Caki2 (cell line): ENCODE measurements around the gene RTL5. TPM values are rescaled to one million over a fixed set of nuclear protein-coding genes. Genes with fewer than 3 reads are reported as not detected.
A peak's percentile ranks its signal among the peaks of the same experiment; 100 is the strongest.
"Not testable (repeated sequence)": the region's sequence is repeated elsewhere in the genome, so short reads cannot be mapped to it uniquely, and the experiment has no call there.

Source experiments
- DNase-seq: peaks from one replicate; pipeline ENCODE4 v3.0.0-alpha.2; 2015; ENCODE audit warnings: low read depth
- in situ Hi-C: cut with HindIII; loops from 2 replicates; pipeline ENCODE4 v1.10.0; 2016; ENCODE audit warnings: low sequenced_read_pairs, low pct_unique_long_range_greater_than_20kb, mixed read lengths
- total RNA-seq: library from RNA; depleted of rRNA; stranded (reverse); fragments of >200 nt; shearing (Covaris generic); gene quantifications from 2 replicates; pipeline ENCODE4 v1.2.3, GENCODE V29; 2014; ENCODE audit warnings: low replicate concordance; rRNA removed

The RTL5 gene
- 0.27 and 0.90 TPM in 2 replicates for total RNA-seq

DNA sequence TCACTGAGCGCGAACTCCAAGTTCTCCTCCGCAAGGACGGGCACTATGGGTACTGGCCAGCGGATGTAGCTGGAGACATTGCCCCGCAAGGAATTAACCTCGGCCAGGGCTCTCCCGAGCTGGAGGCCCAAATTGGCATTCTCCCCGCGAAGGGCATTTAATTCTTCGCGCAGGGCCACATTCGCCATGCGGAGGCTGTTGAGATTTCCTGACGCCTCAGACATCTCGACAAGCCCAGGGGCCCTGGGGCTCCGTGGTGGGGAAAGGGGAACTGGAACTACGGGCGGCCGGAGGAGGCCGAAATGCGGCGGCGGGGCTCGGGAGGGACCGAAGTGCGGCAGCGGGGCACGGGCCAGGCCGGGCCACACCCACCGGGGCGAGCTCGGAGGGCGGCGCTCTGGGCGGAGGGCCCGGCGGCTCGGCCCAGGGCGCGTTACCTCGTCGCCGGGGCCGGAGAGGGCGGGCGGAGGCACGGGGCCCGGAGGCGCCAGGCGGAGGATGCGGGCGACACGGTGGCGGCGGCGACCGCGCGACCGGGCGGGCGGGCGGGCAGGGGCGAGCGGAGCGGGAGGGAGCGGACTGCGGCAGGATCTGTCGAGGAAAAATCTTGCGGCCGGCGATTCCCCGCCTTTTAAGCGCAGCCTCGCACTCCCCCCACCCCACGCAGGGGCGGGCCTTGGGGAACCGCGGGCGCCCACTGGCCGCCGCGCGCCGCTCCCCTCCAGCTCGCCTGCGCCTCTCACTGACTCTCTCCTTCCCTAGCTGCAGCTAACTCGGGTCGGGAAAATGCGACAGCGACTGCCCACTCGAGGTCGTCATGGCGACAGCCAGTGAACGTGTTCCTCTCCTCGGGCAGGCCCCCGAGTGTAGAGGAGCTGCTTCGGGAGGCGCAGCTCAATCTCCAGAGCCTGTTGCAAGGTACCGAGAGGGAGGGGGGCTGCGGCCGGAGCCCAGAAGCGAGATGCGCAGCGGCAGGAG lies at the start of gene RTL5:
Gene RTL5, minus strand, starts transcription at position 599 of the 978 bp plus-strand sequence.
- DNase-seq = peak; percentile 90
- in situ Hi-C loops = no loop called here

DNA sequence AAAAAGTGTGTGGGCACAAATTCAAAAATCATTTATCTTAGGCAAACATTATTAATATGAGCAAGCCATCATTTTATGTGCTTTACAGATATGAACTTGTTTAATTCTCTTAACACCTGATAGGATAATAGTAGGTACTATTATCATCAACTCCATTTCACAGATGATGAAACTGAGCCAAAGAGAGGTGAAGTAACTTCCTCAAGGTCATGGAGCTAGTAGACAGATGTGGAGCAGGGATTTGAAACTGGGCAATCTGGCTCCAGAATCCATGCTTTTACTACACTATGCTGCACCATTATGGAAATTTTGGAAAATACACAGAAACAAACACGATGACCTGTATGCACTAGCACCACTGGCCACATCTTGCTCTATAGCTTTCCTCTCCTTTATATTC lies 48.8 kb upstream of the RTL5 start:
- in situ Hi-C loops = no loop called here
- peak; percentile 0 for DNase-seq

DNA sequence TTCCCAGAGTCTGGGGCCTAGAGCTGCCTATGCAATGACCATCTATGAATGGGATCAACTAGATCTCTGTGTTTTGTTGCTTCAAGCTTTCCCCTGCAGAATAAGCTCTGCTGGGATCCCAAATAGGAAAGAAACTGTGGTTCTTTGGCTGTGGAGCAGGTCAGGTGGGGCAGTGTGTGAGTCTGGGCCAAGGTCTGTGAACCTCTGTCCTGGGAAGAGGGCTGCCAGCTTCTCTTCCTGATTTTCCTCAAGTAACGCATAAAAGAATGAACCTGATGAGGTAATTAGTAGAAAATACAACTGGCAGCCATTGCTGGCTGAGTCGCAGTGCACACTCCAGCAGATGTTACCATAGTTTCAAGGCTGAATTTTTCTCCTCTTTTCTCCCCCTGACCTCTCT lies 45.3 kb upstream of the RTL5 start:
- in situ Hi-C loops = no loop called here
- no peak for DNase-seq

DNA sequence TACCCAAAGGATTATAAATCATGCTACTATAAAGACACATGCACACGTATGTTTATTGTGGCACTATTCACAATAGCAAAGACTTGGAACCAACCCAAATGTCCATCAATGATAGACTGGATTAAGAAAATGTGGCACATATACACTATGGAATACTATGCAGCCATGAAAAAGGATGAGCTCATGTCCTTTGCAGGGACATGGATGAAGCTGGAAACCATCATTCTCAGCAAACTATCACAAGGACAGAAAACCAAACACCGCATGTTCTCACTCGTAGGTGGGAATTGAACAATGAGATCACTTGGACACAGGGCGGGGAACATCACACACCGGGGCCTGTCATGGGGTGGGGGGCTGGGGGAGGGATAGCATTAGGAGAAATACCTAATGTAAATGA lies 44.6 kb upstream of the RTL5 start:
- DNase-seq, in situ Hi-C loops: not testable (repeated sequence)

DNA sequence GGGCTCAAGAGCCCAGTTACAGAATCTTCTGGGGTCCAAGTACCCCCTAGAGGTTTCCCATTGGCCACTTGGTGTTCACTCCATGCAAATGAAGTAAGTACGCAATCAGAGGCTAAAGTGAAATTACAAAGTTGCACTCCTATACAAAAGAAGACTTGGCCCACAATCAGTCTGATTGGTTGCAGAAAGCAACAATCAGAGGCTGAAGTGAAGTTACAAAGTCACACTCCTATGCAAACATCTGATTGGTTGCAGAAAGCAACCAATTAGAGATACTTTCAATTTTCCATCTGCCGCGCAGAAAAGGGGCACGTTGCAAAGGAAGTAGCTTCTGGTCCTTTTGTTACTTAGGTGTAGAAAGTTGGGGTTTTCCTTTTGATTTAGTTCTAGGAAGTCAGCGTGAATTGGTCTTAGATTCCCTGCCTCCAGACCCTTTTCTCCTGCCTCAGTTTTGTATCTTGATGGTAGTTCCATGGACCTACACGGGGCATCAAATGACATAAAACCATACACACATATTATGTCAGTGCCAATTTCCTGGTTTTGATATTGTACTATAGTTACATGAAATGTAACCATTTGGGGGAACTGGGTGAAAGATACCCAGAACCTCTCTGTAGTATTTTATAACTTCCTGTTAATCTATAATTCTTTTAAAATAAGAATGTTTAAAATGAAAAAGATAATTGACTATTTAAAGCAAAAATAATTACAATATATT lies 37.5 kb upstream of the RTL5 start:
- in situ Hi-C loops = no loop called here
- no peak for DNase-seq

DNA sequence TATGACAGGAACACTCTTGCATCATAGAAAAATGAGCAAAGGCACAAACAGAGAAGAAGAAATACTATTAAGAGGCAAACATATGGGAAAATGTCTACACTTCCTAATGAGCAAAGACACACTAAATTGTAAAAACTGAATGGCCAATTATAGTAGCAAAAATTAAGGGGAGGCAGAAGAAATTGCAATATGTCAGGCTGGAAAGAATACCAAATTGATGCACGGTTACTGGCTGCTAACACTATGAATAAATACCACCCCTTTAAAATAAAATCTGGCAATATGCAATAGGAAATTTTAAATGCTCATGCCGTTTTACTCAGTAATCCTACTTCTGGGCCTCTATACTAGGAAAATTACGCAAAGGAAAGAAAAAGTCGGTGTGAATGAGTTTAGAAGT lies 33.8 kb upstream of the RTL5 start:
- in situ Hi-C loops = no loop called here

DNA sequence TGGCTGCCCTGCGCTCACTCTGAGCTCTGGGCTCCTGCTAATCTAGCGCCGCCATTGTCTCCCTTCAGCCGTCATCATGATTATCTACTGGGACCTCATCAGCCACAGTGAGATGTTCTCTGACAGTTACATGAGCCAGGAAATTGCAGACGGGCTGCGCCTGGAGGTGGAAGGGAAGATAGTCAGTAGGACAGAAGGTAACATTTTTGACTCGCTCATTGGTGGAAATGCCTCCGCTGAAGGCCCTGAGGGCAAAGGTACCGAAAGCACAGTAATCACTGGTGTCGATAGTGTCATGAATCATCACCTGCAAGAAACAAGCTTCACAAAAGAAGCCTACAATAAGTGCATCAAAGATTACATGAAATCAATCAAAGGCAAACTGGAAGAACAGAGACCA lies 28.1 kb upstream of the RTL5 start:
- no peak for DNase-seq
- in situ Hi-C loops = no loop called here

More for the DNA sequence above, 33.8 kb upstream of the RTL5 start:
- DNase-seq = no peak

DNA sequence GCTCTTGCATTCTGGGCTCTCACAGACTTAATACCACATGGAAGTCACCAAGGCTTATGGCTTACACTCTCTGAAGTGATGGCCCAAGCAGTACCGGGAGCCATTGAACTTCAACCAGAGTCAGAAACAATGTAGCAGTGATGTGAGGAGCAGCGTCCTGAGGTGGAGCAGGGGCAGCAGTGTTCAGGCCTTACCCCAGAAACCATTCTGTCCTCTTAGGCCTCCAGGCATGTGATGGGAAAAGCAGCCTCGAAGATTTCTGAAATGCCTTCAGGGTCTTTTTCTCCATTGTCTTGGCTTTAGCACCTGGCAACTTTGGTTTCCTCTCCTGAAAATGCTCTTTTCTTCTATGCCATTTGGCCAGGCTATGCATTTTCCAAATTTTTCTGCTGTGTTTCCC lies 27.1 kb upstream of the RTL5 start:
- no peak for DNase-seq

DNA sequence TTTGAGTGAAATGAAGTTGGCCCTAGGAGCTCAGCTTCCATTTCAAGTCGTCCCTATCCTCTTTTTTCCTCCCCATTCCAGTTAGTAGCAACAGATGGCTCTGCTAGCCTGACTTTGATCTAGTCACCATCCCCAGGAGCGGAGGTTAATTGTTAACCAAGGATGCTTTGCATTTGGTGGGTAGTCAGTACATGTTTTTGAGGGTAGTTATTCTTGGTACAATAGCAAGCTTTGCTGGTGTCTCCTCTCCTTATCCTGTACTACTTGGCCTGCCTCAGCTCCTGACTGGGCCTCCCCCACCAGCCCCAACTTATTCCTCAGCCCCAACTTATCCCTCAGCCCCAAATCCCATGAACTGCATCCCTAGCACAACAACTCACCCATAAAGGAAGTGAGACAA lies 14.8 kb upstream of the RTL5 start:
- in situ Hi-C loops = no loop called here
- DNase-seq = no peak

More for the DNA sequence above, 27.1 kb upstream of the RTL5 start:
- in situ Hi-C loops = no loop called here

DNA sequence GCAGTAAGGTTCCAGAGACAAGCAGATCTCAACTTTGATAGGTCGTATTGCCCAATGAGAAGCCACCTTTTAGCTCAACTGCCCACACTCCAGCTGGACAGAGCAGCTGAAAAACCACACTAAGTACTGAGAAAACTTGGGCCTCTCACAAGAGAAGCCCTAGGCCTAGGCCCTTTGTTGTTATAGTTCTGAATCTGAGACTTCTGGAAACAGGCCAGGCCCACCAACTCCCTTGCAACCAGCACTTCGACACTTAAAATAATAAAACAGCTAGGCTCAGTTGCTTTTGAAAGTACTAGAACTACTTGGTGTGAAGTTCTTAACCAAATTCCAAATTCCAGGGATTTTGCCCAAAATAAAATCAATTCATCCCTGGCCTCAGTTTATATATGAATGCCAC lies 13.5 kb upstream of the RTL5 start:
- in situ Hi-C loops = no loop called here
- DNase-seq = no peak

DNA sequence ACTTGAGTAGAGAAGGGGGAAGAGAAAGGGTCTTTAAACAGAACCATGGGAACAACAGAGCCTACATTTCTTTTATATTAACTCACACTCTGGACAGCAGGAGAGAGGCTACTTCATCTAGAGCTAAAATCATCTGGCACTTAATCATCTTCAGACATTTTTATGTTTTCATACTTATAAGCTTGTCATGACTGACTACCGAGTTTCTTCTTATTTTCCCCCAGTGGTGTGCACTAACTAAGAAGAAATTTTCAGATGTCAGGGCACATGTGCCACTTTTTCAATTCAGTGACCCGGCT lies 11.8 kb upstream of the RTL5 start:
- in situ Hi-C loops = no loop called here
- DNase-seq = no peak

DNA sequence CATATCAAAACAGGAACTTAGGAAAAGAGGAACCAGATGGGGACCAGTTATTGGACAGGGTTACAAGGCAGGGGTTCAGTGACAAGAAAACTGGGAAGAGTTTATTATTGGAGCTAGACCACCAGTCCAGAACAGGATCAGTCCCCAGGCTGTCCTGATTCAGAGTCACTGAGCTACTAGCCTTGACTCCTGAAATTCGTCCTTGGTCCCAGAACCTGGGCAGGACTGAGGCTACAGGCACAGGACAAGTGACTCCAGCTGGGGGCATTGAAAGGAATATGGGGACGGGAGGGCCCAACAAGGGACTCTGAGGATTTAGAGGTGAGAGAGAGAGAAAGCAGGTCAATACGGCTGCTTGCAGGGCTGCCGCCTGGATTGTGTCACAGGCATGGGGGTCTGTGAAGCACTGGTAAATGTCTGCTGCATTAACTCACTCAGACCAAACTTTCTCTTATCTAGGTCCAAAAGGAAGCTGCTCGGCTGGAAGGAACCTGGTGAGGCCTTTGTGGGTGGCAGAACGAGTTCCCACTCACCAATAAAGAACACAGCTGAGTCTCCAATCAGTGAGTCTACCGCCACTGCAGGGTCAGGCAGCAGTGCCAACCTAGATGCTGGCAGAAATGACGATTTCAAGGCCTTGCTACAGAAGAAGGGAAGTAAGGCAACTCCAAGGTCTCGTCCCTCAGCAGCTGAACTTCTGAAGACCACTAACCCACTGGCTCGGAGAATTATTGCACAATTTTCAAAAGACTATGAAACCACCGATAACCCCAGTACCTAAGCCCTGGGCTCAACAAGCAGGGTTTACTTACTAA lies 11.3 kb upstream of the RTL5 start:
- no peak for DNase-seq
- in situ Hi-C loops = no loop called here

DNA sequence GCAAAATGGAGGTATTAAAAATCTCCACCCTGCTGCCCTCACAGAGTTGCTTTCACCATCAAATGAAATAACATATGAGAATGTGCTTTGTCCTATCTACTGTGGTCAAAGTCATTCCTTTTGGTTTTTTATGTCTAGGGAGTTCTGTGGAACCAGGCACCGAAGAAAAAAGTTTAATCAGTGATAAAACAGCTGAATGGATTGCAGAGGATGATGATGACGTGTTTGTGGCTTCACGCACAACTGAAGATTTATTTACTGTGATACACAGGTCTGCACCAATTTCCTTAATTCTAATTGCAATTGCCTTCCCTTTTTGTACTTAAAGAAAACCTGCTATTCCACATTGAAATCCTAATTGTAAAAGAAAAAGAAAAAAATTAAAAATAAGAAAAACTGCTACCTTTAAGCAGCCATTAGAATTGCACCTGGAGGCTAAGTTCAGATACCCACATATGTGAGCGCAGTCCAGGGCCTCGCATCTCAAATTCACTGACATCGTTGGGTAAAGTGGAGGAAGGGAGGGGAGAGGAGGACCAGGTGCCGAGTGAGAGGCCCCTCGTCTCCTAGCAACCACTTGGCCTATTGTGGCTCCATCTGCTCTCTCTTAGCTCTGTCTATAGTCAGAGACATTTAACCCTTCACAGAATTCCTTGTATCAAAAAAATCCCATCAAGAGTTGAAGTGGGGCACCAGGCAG lies 10.5 kb upstream of the RTL5 start:
- in situ Hi-C loops = no loop called here
- DNase-seq = no peak

DNA sequence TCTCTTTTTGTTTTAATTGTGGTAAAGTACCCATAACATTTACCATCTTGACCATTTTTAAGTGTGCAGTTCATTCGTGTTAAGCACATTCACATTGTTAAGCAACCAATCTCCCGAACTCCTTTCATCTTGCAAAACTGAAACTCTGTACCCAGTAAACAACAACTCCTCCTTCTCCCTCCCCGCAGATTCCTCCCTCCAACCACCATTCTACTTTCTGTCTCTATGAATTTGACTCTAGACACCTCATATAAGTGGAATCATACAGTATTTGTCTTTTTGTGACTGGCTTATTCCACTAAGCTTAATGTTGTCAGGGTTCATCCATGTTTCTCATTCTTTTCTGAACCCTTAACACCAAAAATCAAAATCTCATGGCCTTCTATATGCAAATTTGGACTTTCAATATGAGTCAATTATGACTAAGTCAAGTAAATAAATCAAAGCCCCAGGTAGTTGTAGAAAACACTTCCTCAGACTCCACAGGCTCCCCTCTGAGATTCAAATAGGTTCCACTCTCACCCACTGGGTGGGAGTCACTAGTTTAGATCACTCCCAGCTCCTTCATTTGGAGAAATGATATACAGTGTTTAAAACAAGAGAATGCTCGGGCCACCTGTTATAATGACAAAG lies 9.8 kb upstream of the RTL5 start:
- in situ Hi-C loops = no loop called here
- no peak for DNase-seq

DNA sequence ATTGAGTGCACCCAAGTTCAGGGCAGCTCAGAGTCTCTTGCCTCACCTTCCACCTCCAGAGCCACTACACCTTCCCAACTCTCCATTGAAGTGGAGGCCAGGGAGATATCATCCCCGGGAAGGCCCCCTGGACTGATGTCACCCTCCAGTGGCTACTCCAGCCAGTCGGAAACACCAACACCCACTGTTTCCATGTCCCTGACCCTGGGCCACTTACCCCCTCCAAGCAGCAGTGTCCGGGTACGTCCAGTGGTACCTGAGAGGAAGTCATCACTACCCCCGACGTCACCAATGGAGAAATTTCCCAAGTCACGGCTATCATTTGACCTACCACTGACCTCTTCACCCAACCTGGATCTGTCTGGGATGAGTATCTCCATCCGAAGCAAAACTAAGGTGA lies 7.8 kb upstream of the RTL5 start:
- in situ Hi-C loops = no loop called here
- no peak for DNase-seq

DNA sequence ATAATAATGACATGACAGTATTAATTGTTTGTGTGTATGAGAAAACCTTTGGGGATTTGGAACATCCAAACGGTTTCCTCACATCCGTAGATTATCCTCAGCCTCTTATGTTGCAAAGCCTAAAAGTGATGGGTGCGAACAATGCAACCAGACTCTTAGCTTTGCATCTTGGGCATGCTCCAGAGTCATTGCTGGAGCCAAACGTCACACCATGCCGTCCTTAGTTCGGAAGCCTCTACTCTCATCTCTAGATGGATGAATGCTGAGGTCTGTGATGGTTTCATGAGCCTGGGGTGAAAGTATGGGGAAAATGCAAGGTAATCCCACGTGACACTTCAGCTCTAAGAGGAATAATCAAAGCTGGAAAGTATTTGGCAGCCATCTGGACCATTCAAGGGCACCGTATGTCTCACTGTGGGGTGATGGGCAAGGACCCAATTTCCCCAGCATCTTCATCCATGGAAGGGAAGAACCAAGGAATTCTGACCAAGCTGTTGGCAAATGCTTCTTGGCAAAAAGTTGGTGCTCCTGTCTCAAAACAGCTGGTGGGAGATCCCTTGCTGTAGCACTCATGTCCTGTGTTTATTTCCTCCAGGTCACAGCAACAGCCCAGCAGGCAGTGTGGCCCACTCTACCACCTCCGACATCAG lies 6.3 kb upstream of the RTL5 start:
- no peak for DNase-seq
- in situ Hi-C loops = no loop called here

DNA sequence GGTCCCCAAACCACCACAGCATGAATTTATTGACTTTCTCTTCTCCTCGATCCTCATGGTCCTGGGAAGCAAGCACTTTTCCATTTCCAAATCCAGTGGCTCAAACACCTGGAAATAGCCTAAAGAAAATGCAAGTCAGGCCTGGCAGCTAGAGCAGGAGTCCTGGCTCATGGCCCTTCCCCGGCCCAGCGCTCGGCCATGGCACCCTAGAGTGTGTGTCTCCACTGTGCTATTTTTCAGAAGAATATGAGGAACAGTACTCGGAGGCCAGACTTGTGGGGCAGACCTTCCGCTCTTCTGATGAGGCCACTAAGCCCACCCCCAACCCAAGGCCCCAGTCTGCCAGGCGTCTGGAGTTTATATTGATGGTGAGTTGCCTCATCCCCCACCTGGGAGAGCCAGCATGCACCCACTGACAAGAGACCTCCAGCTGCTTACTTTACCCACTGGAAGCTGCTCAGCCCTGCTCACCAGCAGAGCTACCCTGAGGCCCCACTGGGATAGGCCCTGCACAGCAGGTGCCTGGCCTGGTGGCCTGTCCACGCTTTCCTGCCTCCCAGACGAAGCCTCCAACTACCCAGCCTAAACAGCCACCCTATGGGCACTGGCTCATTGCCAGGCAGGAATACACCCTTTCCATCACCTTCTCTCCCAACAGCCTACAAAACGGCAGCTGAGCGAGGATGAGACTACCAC lies 2.3 kb upstream of the RTL5 start:
- in situ Hi-C loops = no loop called here
- DNase-seq = no peak
